Measurements from ENCODE around the gene CCDC154. TPM values are rescaled to one million over a fixed set of nuclear protein-coding genes. Genes with fewer than 3 reads are reported as not detected.

CCDC154 gene
- total and polyA plus RNA-seq, 2 experiments from 2014 or later: 0.31 TPM; not detected in 1

GRCh38 chr16:1472974-1473373, 28.6 kb upstream of the CCDC154 start (continued):
- TF ChIP-seq, protein P1, sequence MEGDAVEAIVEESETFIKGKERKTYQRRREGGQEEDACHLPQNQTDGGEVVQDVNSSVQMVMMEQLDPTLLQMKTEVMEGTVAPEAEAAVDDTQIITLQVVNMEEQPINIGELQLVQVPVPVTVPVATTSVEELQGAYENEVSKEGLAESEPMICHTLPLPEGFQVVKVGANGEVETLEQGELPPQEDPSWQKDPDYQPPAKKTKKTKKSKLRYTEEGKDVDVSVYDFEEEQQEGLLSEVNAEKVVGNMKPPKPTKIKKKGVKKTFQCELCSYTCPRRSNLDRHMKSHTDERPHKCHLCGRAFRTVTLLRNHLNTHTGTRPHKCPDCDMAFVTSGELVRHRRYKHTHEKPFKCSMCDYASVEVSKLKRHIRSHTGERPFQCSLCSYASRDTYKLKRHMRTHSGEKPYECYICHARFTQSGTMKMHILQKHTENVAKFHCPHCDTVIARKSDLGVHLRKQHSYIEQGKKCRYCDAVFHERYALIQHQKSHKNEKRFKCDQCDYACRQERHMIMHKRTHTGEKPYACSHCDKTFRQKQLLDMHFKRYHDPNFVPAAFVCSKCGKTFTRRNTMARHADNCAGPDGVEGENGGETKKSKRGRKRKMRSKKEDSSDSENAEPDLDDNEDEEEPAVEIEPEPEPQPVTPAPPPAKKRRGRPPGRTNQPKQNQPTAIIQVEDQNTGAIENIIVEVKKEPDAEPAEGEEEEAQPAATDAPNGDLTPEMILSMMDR (conservative IDR thresholded peaks at IDR 0.05; ENCODE audit: low read depth in 2 of 2): no peak
- TF ChIP-seq, protein P2, sequence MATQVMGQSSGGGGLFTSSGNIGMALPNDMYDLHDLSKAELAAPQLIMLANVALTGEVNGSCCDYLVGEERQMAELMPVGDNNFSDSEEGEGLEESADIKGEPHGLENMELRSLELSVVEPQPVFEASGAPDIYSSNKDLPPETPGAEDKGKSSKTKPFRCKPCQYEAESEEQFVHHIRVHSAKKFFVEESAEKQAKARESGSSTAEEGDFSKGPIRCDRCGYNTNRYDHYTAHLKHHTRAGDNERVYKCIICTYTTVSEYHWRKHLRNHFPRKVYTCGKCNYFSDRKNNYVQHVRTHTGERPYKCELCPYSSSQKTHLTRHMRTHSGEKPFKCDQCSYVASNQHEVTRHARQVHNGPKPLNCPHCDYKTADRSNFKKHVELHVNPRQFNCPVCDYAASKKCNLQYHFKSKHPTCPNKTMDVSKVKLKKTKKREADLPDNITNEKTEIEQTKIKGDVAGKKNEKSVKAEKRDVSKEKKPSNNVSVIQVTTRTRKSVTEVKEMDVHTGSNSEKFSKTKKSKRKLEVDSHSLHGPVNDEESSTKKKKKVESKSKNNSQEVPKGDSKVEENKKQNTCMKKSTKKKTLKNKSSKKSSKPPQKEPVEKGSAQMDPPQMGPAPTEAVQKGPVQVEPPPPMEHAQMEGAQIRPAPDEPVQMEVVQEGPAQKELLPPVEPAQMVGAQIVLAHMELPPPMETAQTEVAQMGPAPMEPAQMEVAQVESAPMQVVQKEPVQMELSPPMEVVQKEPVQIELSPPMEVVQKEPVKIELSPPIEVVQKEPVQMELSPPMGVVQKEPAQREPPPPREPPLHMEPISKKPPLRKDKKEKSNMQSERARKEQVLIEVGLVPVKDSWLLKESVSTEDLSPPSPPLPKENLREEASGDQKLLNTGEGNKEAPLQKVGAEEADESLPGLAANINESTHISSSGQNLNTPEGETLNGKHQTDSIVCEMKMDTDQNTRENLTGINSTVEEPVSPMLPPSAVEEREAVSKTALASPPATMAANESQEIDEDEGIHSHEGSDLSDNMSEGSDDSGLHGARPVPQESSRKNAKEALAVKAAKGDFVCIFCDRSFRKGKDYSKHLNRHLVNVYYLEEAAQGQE (IDR thresholded peaks at IDR 0.05; ENCODE audit: unreplicated experiment): no peak
- no peak for TF ChIP-seq EZH2phosphoT487 (IDR thresholded peaks at IDR 0.05; ENCODE audit: unreplicated experiment)

DNA sequence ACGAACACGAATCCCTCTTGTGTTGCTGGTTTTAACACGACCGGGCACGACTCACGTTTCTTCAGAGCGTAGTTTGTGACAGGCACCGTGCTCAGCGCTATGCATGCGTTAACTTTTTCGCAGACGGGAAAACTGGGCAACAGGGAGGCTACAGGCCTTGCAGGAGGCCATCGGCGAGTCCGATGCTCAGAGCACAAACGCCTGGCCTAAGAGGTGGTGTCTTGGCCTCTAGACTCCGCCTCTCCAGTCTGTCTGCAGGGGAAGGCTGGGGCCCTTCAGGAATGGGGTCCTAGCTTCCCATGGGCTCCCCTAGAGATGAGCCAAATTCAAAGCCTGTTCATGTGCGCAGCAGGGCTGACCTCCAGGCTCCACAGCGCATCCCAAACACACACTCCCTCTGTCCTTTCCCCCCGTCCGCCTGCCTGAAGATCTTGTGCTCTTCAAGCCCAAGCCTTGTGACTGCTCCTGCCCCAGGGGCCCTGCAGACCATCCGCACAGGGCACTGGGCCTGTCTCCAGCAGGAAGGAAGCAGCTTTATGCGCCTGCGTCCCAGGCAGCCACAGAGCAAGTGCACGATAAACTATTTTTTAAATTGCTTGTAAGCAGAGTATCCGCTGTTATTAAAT, 27.3 kb upstream of the CCDC154 start:
- H3K9me2 ChIP-seq (ENCODE audit: insufficient read depth): no peaks in the 10 kb centered on the region
- 0 out of 2 replicates have a peak overlapping the region, but pooled peaks have one; percentile 44 for H3K27ac Mint-ChIP-seq
- no peaks in the 10 kb centered on the region for H3F3A ChIP-seq (replicated peaks; ENCODE audit: low read depth)
- peaks cover 7% of the 10 kb centered on the region; the same call in 2 of the 3 replicates for H3K9me3 Mint-ChIP-seq
- H3K36me3 ChIP-seq (ENCODE audit: insufficient read depth): no peaks in the 10 kb centered on the region
- H3K4me3 Mint-ChIP-seq: no peak overlapping the region
- no peak for DNase-seq (ENCODE audit: low spot score)
- peaks cover 75% of the 10 kb centered on the region for H3K79me2 ChIP-seq (replicated peaks; ENCODE audit: insufficient read depth)
- peaks cover 11% of the 10 kb centered on the region for H3K4me1 Mint-ChIP-seq
- H3K27ac ChIP-seq (ENCODE audit: low read depth): no peak overlapping the region
- H3K27me3 Mint-ChIP-seq (ENCODE audit: insufficient read depth, low read depth, poor library complexity): peaks cover 12% of the 10 kb centered on the region
- H3K27me3 ChIP-seq (ENCODE audit: insufficient read depth): no peaks in the 10 kb centered on the region
- peaks cover 3% of the 10 kb centered on the region for H3K36me3 Mint-ChIP-seq (ENCODE audit: low read depth)
- no peak overlapping the region for H3K4me2 ChIP-seq
- no peak for TF ChIP-seq POLR2AphosphoS5 (IDR thresholded peaks at IDR 0.05; ENCODE audit: low read depth)
- TF ChIP-seq ZNF114 (CRISPR knock-in tag; IDR thresholded peaks at IDR 0.05): no peak
- TF ChIP-seq, protein P2 (IDR thresholded peaks at IDR 0.05; ENCODE audit: unreplicated experiment): no peak
- TF ChIP-seq CREB1 (CRISPR knock-in tag; IDR thresholded peaks at IDR 0.05; ENCODE audit: low read depth): no peak
- ATAC-seq: no peak
- H3K4me1 ChIP-seq (ENCODE audit: insufficient read depth): peaks cover 3% of the 10 kb centered on the region; the same call in 1 of the 2 replicates
- H2AFZ ChIP-seq: no peak overlapping the region
- H4K20me1 ChIP-seq (replicated peaks; ENCODE audit: insufficient read depth): peaks cover 30% of the 10 kb centered on the region
- H3K4me3 ChIP-seq: no peak overlapping the region

Data from GM23338 (cell line).